HG03280 (cell line): ENCODE data around the gene GALNT8.
"Not testable (repeated sequence)": the region's sequence is repeated elsewhere in the genome, so short reads cannot be mapped to it uniquely, and the experiment has no call there.

Source experiments
- ATAC-seq: cut with Tn5 transposase; IDR thresholded peaks from one replicate; pipeline ENCODE4 v1.9.1; 2021; ENCODE audit warnings: mild to moderate bottlenecking, moderate library complexity; ENCODE audit not compliant: unreplicated experiment

The GALNT8 gene

DNA sequence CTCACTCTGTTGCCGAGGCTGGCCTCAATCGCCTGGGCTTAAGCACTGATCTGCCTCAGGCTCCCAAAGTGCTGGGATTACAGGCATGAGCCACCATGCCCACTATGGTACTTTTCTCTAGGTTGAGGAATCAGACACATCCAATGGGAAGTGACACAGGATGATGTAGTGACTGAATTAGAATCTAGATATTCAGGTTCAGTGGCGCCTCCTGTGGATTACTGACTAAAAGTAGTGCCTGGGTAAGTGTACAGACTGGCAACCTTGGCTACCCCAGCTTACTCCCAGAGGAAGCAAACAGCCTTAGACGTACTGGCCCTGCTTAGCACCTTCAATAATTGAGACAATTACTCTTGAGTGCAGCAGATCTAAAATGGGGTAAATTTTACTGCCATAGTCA lies 22.8 kb downstream of the GALNT8 start:
- no peak for ATAC-seq

DNA sequence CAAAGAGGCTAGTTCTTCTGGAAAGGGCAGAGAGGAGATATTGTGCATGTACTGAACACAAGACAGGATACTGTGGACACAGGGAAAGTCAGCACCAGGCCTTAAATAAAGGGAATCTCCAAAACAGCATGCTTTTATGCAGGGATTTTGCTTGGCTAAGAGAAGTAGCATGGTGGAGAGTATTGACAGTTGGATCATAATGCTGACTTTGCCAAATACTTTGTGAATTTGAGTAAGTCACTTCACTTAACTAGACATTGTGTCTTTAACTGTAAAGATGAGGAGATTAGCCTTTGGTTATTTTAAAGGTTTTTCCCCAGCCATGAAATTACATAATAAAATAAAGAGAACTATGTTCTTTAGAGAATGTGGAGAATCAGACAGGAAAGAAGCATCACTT lies 24.5 kb downstream of the GALNT8 start:
- ATAC-seq: no peak

DNA sequence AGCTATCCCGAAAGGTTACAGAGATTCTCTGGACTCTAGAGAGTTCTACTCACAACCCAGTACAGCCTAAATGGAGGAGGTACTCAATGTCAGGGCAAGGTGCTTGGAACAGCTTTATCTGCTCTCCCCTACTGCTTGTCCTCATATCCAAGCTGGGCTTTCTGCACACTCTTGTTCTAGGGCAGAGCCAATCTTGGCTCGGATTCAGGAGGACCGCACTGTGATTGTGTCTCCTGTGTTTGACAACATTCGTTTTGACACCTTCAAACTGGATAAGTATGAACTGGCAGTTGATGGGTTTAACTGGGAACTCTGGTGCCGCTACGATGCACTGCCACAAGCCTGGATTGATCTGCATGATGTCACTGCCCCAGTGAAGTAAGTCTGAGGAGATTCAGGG lies 25.0 kb downstream of the GALNT8 start:
- ATAC-seq: no peak

DNA sequence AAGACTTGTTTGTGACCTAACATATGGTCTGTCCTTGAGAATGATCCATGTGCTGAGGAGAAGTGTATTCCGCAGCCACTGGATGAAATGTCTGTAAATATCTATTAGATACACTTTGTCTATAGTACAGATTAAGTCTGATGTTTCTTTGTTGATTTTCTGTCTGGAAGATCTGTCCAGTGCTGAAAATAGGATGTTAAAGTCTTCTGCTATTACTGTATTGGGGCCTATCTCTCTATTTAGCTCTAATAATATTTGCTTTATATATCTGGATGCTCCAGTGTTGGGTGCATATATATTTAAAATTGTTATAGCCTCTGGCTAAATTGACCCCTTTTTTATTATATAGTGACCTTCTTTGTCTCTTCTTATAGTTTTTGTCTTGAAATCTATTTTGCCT lies 31.5 kb downstream of the GALNT8 start:
- not testable (repeated sequence) for ATAC-seq

DNA sequence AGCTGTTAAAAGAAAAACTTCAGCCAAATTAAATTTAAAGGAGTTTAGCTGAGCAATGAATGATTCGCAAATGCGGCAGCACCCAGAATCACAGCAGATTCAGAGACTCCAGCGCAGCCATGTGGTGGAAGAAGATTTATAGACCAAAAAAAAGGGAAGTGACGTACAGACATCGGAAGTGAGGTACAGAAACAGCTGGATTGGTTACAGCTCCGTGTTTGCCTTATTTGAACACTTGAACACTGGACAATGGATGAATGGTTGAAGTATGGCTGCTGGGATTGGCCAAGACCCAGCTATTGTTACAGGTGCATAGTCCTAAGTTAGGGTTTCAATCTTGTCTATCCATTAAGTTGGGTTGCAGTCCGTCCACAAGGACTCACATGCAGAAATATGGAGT lies 42.6 kb downstream of the GALNT8 start:
- no peak for ATAC-seq

DNA sequence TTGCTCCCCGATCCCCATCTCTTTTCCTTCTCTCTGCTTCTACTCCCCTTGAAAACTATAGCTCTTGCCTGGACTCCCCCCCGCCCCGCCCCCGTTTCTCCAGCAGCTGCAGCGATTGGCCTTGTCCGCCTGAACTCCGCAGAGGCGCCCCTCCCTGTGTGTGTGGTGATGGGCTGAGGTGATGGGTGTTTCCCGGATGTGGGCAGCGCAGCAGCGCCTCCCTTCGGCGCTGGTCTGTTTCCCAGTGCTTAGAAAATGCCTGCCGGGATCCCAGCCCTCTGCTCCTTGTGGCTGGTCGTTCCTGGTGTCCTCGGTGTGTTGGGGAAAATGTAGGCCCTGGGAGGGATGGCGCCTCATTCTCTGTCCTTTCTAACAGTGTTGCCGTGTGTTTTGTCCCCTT lies 43.3 kb downstream of the GALNT8 start:
- no peak for ATAC-seq

DNA sequence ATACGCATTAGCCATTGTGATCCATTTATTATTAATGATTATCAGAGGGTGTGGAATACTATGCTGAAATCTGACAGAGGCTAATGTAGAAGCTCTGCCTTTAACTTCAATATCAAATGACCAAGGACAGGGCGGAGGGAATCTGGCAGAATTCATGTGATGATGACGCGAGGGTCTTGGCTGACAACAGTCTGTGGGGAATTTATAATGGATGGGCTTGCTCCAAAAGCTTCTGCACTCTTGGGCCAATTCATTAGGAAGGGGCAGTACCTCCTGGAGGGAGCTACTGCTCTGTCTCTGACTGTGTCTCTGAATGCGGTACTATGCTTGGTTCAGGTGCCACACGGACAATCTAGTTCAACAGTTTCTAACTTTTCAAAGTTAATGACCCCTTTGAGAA lies 46.2 kb downstream of the GALNT8 start:
- ATAC-seq: no peak

DNA sequence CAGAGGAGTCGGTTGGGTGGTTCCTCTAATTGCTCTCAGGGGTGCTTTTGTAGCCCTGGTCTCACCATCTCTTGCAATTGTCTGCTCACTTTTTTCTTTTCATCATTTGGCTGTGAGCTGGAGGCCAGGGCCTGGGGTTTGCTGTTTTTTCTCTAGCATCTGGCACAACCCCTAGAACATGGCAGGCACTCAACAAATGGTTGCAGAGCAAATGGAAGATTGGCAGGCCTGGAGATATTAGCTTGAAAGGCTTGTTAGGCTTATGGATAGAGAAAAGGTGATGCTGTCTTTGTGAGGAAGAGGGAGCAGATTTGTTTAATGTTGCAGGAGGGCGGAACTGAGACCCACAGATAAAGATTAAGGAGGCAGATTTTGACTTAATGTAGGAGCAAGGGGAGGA lies 47.0 kb downstream of the GALNT8 start:
- ATAC-seq: no peak

DNA sequence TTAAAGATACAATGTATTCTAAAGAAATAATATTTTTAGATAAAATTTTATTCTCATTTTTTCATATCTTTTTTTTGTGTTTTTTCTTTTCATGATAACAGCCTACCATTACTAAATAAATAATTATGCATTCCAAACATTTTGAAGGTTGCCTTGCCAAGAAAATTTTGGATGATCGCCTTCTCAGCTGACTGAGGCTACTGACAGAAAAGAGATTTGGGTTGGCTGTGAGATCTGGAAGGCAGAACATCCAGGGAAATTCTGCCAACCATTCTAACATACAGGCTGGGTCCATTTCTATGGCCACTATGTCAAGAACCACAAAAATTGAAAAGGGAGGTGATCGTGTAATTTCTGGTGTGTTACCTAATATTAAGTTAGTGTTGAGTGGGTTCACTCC lies 48.1 kb downstream of the GALNT8 start:
- no peak for ATAC-seq

DNA sequence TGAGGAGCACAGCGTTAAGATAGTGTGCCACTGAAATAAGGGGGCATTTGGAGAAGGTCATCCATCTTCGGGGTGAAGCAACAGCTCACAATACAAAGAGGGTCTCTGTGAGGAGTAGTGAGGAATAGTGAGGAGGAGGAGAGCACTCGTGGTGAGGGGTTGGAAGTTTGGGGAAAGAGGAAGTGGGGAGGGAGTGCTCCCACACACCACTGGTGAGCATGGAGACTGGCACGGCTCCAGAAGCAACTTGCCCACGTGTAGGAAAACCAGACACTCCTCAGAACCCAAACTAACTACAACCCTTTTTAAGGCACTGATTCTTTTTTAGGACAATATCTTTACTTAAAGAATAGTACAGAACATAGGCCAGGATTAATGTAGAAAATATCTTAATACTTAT lies 48.9 kb downstream of the GALNT8 start:
- ATAC-seq: no peak

DNA sequence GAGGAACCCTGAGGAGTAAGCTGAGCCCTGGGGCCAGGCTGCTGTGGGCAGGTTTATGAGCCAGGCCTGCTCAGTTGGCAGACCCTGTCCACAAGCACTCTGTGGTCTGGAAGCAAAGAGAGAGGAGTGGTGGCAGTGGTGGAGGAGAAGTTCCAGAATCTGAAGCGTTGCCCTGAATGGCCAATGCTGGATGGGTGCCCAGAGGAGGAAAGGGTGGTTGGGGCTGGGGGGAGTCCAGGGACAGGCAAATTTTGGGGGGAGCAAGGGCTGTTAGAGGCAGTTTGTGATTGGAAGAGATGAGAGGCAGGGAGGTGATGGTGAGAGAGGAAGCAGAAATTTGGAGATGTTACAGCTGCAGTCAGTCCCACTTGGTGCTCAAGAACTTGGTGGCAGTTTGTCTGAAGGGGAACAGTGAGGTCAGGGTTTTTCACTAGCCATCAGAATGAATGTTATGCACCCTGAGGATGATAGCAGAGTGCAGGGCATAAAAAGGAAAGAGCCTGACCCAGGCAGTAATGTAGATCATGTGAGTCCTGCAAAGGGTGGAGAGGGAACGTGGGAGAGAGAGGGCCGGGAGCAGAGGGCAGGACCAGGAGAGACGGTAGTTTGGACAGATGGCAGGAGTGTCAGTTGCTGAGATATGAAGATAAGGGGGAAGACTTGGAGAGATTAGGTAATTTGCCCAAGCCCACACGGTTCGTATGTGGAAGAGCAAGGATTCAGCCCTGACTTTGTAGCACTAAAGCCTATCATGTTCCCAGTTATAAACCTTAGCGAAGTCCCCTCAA lies 51.2 kb downstream of the GALNT8 start:
- ATAC-seq: no peak

DNA sequence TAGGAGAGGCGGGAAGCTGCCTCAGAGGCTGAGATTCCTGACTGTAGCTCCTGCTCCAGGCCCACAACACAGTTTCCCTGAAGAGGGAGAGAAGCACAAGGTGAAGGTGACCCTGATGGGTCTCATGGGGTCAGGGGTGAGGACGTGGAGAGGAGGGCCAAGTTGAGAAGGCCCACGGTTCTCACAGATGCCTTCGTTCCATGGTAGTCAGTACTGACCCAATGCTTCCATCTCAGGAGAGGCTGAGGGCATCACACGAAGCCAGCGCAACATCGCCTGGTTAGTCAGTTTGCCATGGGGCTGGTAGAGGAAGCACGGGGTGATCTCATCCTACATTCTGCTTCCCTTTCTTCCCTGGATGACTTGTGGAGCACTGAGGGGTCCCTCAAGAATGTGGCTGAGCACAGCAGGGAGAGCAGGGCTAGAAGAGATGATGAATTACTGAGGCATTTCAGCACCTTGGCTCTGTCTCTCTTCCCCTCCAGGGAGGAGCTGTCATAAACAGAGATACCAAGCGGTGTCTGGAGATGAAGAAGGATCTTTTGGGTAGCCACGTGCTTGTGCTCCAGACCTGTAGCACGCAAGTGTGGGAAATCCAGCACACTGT lies 51.9 kb downstream of the GALNT8 start:
- ATAC-seq: no peak

DNA sequence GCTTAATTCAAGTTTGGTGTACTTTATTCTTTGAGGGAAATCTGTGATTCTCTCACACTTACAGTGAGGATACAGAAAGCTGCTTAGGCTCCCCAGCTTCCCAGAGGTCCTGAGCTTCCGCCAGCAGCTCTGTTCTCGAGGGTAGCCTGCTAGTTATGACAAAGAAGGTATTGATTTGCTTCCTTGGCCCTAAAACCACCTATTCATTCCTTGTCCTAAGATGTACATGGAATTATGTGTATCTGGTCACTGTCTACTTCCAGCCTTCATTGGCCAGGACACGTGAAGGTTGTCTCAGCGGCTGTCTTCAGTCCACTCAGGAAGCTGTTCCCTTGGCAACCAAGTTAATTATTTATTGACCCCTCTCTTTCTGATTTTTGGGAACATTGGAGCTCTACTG lies 55.7 kb downstream of the GALNT8 start:
- ATAC-seq: no peak

DNA sequence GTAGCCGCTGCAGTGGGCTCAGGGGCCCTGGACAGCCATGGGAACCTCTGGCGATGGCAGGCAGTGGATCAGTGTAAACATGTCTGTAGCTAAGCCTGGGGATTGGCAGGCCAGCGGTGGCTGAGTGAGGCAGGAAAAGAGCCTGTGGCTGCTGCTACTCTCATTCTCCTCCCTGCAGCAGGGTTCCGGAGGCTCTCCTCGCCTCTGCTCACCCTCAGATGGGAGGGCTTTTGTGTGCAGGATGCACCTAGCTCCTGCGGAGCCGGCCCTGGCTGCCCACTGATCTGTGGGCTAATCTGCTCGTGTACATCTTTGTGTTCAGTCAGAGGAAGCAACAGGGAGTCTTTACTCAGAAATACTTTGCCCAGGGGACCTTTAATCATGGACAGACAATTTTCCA lies 59.5 kb downstream of the GALNT8 start:
- ATAC-seq: no peak

DNA sequence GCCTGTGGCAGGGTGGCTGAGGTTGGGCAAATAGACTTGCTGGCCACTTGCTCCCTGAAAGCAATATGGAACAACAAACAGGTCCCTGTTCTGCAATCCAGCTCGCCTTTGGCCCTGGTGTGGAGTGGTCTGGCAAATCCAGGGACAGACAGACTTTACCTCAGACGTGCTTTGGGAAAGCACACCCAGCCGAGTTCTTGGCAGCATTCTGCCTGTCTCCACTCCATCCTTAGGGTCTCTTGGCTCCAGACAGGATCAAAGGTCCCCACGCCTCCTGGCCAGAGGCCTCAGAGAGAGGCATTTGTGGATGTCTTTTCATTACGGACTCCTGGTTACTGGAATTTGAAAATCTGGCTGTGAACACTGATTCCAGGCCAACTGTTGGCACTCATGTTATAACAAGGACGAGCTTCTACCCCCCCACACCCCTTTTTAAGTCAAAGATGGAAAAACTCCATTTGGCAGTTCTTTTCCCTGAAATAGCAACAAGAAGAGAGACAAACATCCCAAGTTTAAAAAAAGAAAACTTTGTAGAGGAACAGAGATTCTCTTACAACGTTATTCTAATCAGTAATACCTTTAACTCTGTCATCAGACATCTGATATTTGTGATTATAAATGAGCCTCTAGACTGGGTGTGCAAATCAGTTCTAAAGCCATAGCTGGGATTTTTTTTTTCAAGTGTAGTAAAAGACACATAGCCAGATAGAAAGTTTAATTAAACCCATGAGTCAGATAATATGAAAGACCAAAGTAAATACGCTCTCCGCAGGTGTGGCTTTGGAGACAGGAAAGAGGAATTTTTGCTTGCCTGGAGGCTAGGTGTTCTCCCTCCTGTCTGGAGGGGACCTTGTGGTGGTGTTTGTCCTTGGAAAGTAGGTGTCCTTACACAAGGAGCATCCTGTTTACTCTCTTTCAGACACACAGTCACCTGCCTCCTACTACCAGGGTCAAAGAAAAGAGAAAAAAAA lies 60.7 kb downstream of the GALNT8 start:
- ATAC-seq: no peak

DNA sequence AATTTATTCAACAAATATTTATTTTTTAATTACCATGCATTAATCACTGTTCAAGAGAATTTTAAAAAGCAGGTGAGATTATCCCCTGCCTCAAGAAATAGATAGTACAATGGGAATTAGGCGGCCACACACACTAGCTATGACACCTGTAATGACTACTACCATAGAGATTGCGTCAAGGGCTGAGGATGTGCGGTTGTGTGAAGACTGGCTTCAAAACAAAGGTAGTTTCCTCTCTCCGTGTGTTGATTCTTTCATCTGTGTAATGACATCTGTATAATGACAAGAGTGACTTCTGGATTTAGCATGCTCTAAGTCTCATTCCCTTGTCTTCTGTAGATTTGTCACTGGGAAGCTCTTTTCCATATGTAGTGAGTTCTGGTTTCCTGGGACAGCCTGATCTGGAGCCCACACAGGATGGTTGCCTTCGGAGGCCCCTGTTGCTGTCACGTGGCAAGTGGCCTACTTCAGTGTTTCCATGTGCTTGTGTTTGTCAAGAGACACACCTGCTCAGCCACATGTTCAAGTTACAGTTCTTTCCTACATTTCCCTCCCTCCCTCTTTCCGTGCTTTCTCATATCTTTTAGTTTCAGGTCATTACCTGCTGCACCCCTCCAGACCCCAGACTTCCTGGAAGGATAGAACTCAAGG lies 64.3 kb downstream of the GALNT8 start:
- ATAC-seq: no peak

DNA sequence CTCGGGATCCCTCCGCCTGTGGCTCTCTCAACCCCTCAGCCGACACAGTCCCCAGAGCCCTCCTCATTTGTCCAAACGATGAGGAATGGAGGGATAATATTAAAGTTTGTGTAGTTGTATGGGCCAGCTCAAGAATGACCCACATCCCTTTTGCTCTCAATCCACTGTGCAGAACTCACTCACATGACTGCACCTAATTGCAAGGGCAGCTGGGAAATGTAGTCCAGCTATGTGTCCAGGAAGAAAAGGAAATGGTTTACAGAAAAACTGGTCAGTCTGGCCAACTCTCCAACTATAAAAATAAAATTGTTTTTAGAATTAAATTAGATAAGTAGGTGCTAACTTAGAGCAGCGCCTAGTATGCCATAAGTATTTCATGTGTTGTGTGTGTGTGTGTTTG lies 66.6 kb downstream of the GALNT8 start:
- no peak for ATAC-seq

DNA sequence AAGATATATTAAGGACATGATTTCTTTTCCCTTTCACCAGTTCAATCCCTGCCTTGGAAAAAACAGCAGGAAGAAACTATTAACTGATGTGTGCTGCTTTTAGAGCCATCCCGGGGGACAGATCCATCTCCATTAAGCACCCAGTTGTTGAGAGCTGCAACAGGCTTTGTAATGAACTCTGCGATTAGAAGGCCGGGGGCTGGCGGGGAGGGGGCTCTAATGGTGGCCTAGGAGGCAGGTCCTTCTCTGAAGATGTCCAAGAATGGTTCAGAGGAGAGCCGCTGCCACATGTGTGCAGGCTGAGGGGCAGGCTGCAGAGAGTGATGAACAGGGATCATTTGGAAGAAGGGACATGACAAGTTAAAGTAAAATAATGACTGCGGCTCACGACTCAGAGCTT lies 67.8 kb downstream of the GALNT8 start:
- no peak for ATAC-seq

DNA sequence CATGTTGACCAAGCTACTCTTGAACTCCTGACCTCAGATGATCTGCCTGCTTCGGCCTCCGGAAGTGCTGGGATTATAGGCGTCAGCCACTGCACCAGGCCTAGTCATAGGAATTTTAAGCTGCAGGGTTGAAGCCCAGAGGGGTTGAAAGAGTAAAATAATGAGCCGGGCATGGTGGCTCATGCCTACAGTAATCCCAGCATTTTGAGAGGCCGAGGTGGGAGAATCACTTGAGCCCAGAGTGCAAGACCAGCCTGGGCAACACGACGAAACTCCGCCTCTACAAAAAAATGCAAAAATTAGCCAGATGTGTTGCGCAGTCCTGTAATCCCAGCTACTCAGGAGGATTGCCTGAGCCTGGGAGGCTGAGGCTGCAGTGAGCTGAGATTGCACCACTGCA lies 69.6 kb downstream of the GALNT8 start:
- no peak for ATAC-seq

DNA sequence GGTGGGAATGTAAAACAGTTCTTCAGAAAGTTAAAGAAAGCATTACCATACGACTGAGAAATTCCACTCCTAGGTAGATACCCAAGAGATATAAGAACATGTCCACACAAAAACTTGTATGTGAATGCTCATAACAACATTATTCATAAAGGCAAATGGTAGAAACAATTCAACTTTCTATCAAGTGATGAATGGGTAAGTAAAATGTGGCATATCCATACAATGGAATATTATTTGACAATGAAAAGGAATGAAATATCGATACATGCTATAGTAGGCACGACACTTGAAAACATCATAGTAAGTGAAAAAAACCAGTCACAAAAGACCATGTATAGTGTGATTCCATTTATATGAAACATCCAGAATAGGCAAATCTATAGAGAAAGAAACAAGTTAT lies 71.3 kb downstream of the GALNT8 start:
- no peak for ATAC-seq

DNA sequence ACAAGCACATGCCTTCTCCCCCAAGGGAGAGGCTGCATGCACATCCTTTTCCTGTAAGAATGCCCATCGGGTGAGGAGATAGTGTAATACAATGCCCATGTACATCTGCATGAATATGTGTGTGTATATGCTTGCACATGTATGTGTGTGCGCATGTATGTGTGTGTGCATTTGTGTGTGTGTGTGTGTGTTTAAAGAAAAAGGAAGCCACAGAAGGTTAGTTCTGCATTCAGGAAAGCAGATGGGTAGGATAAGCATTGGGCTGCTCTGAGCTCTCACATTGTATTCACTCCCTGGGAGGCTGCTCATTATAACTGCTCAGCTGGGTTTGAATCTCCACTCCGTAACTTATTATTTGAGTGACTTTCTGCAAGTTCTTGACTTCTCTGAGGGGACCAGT lies 74.3 kb downstream of the GALNT8 start:
- no peak for ATAC-seq
